AG10803 (cell line): ENCODE measurements around the gene ARID1B.

ENCODE experiments used
- DNase-seq: peaks from one replicate; pipeline ENCODE4 v3.0.0; 2010; ENCODE audit warnings: low read depth
- H3K4me3 ChIP-seq: 2 replicates; pipeline ENCODE4 v1.5.1; 2011; ENCODE audit warnings: mild to moderate bottlenecking, low read length, control low read depth
- CTCF ChIP-seq: conservative IDR thresholded peaks from 2 replicates; pipeline ENCODE4 v1.5.1; 2011; ENCODE audit warnings: mild to moderate bottlenecking, low read length, control low read depth, inconsistent platforms

ARID1B gene

GRCh38 chr6:157093536-157093935 is 316.4 kb downstream of the ARID1B start:
- no peak for DNase-seq
- H3K4me3 ChIP-seq, result no peak overlapping the region
- TF ChIP-seq CTCF, result no peak

DNA sequence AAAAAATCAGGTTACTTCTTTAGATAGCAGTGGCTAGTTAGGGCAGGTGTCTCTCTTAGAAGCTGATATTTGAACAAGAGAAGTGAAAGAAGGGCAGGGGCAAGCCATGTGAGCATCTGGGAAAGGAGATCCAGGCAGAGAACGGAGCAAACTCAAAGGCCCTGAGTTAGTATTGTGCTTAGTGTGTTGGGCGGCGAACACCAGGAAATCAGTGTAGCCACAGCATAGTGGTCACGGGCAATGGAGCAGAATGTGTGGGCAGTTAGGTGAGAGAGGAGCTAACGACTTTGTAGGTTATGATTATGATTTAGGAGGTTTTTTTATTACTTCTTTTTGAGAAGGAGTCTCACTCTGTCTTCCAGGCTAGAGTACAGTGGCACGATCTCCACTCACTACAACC is 316.9 kb downstream of the ARID1B start:
- TF ChIP-seq CTCF, result no peak
- H3K4me3 ChIP-seq, result no peak overlapping the region
- no peak for DNase-seq

DNA sequence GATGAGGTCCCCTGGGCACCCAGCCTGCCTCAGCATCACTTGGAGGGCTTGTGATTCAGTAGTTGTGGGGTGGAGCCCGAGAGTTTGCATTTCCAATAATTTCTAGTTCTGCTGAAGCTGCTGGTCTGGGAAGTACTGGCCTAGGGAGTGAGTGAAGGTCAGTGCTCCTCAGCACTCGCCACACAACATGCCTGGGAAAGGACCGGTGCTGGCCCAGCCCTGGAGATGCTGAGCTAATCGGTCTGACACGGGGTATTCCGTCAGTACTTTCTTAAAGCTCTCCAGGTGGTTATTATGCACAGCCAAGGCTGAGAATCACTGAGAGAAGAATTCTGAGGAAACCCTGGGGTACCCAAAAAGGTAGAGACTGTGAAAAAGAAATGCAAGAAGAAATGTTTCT is 317.9 kb downstream of the ARID1B start:
- DNase-seq, result no peak
- no peak for TF ChIP-seq CTCF
- H3K4me3 ChIP-seq, result no peak overlapping the region

DNA sequence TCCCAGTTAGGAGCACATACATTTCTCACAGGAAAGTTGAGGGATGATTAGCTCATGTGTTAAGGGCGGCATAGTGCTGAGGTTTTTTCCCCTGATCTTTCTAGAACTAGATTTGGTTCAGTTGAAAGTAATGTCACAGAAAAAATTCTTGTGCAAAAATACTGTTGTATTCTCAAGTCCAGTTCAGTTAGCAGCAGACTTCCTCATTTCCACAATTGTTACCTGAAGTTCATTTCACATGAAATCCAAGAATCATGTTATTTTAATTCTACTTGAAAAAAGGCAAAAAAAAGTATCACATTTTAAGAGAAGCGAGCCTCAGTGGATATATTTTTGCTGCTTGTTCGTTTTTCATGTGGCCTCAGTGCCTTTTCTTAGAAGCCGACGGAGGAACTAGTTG is 318.4 kb downstream of the ARID1B start:
- H3K4me3 ChIP-seq, result no peak overlapping the region
- TF ChIP-seq CTCF, result no peak
- DNase-seq, result no peak

GRCh38 chr6:157096105-157096504 is 318.9 kb downstream of the ARID1B start:
- TF ChIP-seq CTCF, result no peak
- DNase-seq, result no peak
- H3K4me3 ChIP-seq, result no peak overlapping the region

DNA sequence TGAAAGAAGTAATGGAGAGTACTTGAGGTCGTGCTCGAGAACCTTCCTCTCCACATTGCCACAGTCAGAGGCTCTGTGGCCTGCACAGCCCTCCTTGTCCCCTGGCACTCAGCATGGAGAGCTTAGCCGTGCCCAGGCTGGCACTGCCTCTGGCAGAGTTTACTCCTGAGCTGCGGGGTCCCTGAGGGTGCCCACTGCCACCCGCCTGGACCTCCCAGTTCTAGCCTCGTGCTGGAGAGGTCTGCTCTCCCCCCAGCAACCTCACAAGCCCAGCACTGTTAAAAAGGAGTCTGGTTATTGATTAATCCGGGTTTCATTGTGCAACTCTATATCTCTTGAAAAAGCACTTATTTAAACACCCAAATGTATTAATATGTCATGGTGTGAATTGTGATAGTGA is 319.3 kb downstream of the ARID1B start:
- no peak for DNase-seq
- TF ChIP-seq CTCF, result no peak
- no peak overlapping the region for H3K4me3 ChIP-seq

- H3K4me3 ChIP-seq, result no peak overlapping the region
- no peak for DNase-seq
- TF ChIP-seq CTCF, result no peak
Measured at GRCh38 chr6:157097255-157097955, 320.2 kb downstream of the ARID1B start.
